NCI-H2227 (cell line): Measurements from ENCODE around the gene TXN.

Experiments
- DNase-seq: peaks from one replicate; lab custom pipeline; 2025; ENCODE audit not compliant: unreplicated experiment; lab: John Stamatoyannopoulos, UW

The TXN gene

DNA sequence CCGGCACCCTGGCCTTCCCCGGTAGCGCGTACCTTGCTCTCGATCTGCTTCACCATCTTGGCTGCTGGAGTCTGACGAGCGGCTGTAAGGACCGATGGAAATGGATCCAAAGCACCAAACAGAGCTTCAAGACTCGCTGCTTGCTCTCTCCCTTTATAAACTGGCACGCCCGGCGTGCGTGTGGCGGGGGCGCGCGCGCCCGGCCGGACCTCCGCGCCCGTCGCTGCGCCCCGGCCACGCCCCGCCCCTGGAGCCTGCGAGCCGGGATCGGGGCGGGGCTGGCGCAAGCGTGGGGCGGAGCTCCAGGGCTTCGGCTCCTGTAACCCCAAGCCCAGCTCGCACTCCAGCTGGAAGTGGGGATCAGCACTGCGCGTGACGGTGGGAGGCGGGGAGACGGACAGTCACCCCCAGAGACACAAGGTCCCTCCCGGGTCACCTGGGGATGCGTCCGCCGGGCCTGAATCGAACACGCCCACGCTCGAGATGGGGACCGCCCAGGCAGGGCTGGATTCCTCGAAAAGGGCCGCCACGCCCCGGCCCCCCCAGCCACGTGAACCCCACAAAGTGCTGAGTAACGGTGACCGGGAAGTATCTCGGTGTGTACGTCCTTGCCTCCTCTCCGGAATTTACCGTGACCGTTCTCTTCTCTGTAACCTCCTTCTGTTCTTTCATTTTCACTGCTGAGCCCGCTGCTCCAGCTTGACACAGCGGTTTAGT, at the start of gene TXN:
Gene TXN (minus strand): TSS at position 128 of the 717 bp plus-strand sequence. CDS start 72 bp downstream, at position 56.
- DNase-seq: peak; percentile 85

DNA sequence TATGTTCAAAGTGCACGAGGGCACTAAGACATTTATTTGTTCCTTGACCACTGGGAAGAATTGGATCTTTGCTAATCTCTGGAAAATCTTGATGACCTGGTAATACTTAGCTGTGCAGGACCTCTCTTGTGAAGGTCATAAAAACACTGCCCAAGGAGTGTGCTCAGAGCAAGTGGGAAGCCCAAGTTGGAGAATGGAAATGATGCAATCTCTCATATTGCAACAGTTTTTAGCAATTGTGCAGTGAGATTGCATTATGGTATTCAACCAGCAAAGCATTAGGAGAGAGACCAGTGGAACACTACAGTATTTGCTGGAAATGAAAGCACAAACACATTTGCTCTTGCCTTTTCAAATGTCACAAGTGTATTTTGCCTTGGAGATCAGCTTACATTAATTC, 46.8 kb upstream of the TXN start:
- DNase-seq: no peak

DNA sequence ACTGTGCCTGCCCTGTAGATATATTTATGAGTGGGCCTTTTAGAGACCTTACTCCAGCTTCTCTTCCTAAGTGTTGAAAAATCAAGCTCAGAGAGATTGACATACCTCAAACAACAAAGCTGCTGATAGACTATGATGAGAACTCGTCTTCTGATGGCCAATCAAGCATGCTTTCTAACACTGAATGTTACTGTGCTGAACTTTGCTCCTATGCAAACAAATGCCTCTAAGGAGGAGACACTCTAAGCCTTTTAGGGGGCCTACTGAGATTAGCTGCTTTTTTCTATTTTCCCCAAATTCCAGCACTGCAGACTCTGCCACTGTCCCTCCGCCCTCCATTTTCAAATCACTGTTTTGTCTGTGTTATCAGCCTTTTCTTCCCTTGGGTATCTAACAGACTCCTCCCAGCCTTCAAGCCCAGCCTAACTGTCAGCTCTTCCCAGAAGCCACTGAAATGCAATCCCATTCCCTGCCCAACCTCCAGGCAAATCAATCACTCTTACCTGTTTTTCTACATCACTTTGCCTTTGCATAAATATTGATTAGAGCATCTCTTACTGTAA, 41.8 kb upstream of the TXN start:
- DNase-seq: no peak

DNA sequence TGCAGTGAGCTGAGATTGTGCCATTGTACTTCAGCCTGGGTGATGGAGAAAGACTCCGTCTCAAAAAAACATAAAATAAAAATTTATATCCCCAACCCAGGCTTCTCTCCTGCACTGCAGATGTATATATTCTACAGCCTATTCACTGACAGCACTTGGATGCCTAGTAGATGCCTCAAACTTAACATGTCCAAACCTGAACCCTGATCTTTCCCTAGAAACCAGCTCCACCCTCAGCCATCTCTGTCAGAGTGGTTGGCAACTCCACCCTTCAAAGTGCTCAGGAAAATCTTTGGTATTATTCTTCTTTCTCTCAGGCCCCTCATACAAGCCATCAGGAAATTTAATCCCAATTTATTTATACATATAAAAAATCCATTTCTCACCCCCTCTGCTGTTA, 36.9 kb upstream of the TXN start:
- no peak for DNase-seq

DNA sequence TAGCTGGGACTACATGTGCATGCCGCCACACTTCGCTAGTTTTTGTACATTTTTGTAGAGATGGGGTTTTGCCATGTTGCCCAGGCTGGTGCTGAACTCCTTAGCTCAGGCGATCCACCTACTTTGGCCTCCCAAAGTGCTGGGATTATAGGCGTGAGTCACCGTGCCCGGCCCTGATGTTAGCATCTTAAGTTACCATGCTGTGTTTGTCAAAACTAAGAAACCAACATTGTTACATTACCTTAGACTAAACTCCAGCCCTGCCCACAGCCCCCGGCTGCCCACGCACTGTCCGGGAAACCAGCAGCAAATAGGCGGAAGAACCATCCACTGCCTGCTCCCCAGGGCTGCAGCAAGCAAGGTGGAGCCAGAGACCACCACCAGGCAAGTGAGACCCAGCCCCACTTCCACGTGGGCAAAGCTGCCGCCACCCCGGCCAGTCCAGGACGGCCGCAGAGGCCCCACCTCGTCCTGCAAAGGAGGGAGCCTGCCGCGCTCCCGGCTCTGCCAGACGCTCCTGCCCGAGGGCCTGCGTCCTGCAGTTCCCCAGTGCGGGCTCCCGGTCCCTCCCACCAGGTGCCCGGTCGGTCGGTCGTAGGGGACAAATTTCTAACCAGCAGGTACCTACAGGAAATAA, 35.7 kb upstream of the TXN start:
- no peak for DNase-seq

DNA sequence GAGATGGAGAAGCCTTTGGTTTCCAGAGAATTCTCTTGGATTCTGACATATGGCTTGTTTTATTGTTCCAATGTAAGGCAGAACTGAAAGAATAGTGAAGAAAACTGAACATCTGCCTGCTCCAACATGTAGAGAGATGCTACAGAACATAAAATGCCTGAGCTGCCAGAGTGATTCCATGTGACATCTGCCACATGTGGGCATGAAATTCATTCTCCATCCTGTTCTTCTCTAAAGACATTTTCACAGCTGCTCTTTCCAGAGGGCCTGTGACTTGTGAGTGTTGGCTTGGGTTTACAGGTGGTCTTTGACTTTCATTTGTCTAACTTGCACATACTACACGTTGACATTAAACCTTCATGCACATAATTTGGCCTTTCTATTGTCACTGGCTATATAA, 33.7 kb upstream of the TXN start:
- DNase-seq: no peak

DNA sequence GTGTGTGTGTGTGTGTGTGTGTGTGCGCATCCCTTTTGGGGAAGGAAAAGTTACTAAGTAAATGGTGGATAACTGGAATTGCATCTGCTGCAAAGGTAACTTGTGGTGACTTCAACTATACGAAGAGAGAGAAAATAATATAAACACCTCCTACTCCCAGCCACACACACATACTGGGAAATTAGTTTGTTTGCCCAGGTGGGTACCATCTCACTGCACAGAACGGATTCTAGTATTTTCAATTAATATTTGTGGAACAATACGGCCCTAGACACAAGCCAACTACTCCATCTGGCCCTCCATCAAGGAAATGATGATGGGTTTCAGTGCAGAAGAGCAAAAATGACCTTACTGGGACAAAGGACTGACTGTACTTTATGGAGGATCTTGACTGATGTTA, 32.2 kb upstream of the TXN start:
- DNase-seq: no peak

DNA sequence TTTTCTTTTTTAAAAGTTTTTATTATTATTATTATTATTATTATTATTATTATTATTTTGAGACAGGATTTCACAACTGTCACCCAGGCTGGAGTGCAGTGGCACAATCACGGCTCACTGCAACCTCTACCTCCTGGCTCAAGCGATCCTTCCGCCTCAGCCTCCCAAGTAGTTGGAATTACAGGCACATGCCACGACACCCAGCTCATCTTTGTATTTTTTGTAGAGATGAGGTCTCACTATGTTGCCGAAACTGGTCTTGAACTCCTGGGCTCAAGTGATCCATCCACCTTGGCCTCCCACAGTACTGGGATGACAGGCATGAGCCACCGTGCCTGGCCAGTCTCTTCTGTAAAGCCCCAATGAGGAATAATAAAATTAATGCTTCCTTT, 31.0 kb upstream of the TXN start:
- no peak for DNase-seq

DNA sequence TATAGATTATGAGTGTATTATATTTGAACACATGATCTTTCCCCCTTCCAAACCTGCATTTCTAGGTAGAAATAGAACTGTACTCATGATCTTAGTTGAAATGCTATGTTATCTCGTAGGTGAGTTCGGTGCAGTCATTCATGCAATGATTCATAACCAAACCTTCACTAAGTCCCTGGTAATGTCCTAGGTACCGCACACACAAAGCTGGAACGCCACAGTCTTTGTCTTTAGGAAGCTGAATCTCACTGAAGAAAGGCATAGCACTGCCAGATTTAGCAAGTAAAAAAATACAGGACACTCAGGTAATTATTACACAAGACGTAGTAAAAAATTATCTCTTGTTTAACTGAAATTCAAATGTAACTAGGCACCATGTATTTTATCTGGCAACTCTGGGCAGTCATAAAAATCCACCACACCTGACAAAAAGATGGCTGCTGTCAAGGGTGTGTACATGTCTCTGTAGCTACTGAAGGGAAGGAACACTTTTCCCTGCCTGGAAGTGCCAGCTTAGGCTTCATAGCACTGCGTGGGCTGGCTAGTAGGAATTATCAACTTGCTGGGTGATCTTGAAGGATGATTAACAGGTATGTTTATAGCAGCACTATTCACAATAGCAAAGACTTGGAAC, 28.0 kb upstream of the TXN start:
- no peak for DNase-seq

DNA sequence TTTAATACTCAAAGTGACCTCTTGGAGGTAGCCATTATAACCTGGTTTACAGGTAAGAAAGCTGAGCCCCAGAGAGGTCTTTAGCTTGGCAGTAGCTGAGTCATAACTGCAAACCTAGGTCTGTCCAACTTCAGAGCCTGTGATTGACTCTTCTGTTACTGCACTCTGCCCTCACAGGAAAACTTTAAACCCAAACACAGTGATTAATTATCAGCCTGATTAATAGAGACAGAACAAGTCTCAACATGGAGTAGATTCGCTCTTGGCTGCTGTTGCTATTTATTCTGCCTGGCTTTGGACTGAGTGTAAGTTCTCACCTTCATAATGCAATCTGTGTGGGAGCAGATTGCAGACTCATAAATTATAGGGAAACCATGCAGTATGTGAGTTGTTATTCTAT, 27.4 kb upstream of the TXN start:
- DNase-seq: no peak

DNA sequence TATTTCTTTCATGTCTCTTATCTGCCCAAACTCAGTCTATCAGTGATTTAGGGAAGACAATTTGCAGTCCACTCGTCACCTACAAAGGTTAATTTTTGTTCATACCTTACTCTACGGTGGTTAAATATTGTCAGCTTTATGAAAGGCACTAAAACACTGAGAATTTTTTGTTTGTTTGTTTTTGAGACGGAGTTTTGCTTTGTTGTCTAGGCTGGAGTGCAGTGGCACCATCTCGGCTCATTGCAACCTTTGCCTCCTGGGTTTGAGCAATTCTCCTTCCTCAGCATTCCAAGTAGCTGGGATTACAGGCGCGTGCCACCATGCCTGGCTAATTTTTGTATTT, 26.4 kb upstream of the TXN start:
- DNase-seq: no peak

DNA sequence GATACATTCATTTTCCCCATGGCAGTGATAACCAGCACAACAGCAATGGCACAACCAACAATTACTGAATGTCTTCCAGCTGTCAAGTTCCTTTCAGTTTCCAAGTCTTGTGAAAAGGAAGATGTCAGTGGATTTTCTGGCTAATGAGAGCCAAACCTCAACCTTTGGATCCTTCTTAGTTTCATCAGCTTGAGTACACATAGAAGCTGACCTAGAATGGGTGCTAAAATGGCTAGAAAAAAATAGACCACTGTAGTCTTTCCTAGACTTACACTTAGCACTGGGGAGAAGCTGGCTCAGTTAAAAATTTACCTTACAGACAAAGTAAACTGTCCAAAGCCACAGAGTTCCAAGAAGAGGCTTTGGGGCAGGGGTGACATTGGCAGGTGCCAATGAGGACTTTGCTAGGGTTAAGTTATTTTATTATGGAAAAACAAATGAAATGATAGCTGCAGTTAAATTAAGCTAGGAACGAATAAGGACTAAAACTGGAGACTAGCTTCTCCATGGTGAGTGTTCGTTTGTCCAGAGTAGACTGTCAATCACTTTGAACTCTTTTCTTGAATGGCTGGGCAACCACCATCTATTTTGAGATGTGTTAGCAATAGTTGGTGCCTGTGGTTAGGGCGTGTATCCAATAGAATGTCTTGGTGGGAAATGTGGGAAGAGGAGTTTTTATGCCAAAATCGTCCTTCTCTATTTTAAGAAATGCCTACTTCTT, 25.9 kb upstream of the TXN start:
- no peak for DNase-seq

DNA sequence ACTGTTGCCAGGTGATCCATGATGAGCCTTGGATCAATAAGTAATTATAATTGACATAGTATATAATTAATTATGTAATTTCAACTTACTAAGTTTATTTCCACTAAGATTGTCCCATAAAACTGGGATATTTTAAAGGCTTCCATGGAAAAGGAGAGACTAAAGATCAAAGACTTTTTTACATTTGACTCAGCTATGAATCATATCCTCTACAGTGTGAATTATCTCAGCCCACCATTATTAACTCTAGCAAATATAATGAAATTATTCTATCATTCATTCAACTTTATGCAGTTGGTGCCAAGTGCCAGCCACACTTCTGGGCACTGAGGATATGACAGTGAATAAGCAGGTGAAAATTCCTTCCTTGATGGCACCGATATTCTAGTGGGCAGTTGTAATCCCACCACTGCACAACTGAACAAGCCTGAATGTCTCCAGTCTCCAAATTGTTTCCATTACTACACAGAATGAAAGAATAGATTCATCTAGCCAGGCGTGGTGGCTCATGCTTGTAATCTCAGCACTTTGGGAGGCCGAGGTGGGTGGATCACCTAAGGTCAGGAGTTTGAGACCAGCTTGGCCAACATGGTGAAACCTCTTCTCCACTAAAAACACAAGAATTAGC, 21.9 kb upstream of the TXN start:
- no peak for DNase-seq

DNA sequence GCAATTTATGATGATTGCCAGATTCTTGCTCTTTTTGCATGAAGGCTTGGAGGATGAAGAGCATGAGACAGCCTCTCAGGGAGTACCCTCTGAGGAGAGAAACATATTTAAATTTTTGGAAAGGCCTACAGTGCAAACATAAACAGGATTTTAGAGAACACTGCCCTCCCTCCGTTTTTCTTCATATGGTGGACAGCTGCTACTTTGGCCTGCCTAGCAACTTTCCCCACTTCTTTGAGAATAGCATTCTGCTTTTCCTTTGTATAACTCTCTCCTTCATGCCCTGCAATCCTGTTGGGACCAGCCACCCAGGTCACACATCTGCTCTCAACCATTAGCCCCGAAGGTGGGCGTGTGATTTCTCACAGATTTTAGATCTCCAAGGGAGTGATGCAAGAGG, 20.5 kb upstream of the TXN start:
- no peak for DNase-seq

DNA sequence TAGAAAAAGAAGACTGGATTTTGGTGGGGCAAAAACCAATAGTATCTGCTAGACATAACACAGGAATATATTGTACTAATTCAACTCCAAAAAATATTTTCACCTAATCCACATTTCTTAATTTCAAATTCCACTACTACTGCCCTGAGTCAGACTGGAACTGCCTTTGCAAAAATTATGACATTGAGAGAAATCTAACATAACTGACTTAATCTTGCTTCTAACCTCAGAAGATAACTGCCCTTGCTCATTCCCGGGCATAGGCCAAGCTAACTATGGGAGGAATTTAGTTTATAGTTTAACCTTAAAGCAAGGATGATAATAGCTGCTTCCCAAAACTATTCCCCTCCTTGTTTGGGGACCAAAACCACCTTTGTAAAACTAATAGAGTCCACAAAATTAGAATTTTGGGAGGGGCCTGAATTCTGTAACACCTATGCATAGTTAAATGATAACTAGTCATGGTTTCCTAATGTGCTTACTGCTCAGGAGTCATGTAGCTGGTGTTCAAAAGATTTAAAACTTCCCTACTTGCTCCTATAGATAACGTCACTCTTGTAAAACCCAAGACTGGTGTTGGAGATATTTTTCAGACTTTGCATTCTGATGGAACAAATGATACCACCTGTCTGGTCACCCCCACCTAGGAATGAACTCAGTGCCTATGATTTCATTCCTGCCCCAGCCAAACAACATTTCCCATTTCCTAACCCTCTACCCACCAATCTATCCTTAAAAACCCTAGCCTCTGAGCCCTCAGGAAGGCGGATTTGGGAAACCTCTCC, 14.1 kb upstream of the TXN start:
- no peak for DNase-seq

DNA sequence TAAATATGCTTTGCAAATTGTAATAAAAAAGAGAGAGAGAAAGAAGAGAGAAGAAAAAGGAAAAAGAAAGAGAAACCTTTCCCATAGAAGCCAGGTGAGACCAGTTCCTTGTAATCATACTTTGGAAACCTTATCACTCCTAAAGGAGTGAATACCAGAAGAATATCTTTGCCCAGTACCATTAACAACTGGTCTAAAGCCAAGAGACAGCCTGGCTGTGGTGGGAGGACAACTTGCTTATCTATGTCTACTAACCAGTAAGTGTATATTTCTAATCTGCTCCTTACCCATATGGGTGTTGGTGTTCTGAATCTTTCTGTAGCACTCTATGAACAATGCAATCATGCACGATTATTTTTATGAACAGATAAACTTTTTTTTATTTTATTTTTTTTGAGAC, 10.5 kb upstream of the TXN start:
- DNase-seq: no peak

DNA sequence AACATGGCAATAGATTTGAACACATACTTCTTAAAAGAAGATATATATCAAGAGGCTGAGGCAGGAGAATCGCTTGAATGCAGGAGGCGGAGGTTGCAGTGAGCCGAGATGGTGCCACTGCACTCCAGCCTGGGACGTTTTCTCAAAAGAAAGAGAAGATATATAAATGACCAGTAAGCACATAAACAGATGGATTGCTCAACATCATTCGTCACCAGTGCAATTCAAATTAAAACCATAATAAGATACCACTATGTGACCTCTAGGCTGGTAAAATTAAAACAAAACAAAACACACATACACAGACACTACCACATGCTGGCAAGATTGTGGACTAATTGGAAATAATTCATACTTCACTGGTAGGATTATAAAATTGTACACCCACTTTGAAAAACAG, 5.3 kb upstream of the TXN start:
- DNase-seq: no peak

DNA sequence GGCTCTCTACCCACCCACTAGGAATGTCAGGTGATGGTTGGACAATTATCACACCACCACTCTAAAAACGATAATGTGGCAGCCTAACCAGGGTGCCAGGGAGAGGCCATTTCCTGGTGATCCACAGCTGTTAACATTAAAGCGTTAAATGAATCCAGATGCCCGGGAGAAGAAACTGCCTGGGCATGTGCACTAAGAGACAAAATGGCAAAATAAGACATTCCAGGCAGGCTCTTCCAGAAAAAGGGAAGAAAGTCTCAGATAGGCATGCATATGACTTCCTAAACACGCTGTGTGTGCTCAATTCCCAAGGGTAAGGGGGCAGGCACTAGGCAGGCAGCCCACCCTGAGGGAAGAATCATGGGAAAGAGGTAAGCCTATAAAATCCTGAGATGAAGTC, 4.6 kb upstream of the TXN start:
- DNase-seq: no peak

DNA sequence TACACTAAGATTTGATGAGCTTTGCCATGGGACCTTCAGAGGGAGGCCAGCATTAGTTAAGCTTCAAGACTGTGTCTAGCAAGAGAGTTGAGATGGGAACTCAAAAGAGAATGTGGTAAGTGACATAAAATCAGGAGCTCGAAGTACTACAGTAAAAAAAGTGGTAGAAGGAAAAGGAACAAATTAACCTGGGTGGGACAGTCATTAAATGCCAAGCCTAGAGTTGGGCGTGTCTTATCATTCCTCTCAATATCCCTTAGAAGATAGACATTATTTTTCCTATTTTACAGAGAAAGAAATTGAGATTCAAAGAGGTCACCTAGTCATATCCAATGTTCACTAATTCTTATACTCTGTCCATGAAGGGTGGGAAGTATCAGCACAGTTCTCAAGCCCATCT, 3.3 kb upstream of the TXN start:
- DNase-seq: no peak

DNA sequence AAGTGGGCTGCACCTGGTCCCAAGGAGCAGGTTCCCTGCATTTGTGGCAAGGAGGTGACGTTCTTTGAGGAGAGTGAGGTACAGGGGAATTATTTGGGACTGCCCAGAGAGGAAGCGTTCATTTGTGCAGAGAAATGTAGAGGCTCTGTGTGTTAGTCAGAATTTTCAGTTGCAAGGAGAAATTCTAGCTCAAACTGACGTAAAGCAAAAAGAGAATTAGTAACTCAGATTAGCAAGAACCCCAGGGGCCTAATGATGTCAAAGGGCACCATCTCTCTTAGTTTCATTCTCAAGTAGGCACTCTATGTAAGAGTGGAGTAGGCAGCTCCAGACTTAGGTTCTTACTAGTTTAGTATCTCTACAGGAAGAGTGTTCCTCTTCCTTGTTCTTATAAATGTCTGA, 2.4 kb upstream of the TXN start:
- no peak for DNase-seq

DNA sequence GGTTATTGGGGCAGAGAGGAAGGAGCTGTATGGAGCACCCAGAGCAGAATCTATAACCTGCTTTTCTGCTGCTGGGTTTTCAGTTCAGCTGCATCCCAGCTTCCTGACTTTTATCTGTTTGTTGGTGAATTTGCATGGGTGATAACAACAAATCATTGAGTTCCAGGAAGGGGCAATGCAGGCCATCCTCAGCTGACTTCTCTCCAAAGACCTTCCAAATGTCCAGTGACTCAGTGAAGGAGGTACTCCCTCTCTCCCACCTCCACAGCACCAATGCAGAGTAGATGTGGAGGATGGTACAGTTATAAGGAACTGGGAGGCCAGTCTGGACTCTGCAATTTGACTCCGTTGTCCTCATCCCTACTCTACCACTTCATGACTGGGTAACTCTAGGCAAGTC, 1.6 kb upstream of the TXN start:
- no peak for DNase-seq
